RKO (cell line): ENCODE data around the gene EHD1.
"Not testable (repeated sequence)": the region's sequence is repeated elsewhere in the genome, so short reads cannot be mapped to it uniquely, and the experiment has no call there.

Source experiments
- DNase-seq: peaks from one replicate; pipeline ENCODE4 v3.0.0-alpha.2; 2016; ENCODE audit warnings: low spot score

The EHD1 gene

GRCh38 chr11:64856382-64857227, 21.8 kb downstream of the EHD1 start:
- DNase-seq: peak; percentile 76

DNA sequence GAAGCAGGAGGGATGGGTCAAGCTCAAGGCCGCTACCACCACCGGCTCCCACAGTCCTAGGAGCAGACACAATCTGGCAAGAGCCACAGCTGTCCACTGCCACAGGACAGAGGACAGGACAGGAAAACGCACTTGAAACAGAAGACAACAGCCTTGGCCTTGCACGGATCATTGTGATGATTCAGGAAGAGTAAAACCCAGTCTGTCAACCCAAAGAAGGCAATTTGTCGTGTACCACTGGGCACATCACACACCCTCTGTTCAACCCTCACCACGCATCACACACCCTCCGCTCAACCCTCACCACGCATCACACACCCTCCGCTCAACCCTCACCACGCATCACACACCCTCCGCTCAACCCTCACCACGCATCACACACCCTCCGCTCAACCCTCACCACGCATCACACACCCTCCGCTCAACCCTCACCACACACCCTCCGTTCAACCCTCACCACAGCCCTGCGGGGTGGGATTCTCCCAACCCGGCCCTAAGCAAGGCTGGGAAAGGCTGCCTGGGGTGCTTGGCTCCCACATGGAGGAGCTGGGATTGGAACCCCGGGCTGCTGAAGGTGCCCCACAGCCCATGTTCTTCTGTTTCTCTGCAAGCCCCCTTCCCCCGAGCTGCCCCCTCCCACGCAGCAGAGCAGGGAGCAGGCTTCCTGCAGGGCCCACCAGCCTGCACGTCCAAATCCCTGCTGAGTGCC, 22.7 kb downstream of the EHD1 start:
- no peak for DNase-seq

DNA sequence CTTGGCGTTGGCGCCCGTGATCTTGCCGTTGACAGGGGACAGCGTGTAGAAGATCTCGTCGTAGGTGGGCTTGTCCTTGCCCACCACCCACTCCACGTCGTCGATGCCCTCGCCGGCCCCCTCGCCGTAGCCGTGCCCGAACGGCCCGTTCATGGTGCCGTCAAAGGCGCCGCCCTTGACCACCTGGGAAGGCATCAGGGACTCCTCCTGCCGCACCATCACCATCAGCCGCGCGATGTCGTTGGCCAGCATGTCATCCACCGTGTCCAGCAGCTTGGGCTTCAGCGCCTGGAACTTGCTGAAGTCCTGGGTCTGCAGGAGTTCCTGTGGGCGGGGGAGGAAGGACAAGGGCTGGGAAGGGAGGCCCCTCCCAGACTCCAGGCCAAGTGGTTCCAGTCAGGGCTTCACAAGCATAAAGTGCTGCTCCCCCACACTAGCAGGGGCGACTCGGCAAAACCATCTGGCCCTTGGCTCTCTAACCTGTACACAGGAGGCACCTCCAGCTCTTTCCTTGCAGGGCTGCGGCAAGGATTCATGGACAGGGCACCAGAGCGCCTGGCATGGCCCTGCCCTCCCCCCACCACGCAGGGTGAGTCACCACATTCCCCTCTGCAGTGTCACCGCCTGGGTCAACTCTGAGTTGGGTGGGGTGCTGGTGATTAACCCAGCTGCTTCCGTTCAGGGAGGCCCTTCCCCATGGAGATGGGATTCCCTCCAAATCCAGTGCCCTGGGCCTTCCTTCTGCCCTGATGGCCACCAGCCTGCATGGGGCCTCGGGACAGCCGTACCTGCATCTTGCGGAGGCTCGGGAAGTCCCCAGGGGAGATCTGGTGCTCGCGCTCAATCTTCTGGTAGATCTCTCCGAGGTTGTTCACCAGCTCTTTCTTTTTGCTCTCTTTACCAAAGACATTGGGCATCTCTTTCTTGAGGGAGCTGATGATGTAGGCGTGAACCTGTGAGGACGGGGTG, 23.6 kb downstream of the EHD1 start:
- DNase-seq: peak; percentile 95

DNA sequence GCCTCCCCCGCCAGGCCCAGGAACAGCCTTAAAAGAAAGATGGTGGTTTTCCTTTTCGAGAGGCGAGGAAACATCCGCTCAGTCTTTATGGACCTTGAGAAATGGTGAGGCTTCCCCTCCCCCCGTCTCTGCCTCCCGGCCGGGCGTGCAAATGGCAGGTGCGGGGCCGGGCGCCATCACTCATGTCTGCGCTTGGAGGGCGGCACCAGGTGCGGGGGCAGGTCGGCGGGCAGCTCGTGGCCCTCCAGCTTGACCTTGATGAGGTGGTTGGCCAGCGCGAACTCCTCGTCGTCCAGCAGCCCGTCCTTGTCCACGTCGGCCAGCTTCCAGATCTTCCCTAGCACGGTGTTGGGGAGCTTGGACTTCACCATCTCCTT, 24.3 kb downstream of the EHD1 start:
- DNase-seq: no peak

DNA sequence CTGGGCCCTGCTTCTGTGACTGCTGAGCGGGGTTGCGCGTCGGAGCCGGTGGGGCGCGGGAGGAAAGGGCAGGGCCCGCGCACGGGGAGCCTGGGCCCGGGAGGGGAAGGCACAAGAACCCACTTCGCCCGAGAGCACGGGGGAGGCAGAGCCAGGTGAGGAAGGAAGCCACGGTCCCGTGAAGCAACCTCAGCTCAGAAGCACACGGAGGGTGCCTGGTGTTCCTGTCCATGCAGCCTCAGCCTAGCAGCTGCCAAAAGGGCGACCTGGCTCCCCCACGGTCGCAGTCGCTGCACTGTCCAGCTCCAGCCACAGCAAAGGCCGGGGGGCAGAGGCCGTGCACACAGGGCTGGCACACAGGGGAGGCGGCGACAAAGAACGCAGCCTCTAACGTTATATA, 24.7 kb downstream of the EHD1 start:
- DNase-seq: no peak

DNA sequence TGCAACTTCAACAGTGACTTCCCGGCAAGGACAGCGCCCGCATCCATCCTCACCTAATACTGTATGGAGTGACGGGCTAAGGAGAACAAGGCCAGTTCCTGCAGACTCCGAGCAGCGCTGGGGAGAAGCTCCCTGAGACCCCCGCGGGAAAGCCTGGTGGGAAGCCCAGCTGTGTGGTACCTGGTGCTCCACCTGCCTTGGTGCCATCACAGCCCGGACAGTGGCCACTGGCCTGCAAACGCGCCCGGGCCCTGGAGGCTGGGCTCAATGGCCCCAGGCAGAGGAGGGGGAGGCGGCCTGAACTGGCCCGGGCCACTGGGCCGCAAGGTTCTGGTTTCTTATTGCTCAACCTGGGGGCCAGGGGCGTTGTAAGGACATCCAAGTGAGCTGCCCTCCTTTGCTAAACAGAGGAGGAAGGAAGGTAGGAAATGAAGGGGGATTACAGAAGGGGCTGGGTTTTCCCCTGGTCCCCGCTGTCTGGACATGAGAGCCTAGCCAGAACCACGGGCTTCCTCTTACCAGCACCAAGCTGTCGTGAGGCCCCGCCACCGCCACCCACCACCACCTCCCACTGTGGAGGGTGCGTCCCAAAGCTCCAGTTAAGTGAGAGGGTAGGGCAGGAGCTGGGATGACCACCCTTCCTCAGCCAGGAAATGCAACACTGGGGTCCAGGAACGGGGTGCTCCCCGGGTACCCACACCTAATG, 25.5 kb downstream of the EHD1 start:
- no peak for DNase-seq

GRCh38 chr11:64851831-64852351, 26.5 kb downstream of the EHD1 start:
- no peak for DNase-seq

DNA sequence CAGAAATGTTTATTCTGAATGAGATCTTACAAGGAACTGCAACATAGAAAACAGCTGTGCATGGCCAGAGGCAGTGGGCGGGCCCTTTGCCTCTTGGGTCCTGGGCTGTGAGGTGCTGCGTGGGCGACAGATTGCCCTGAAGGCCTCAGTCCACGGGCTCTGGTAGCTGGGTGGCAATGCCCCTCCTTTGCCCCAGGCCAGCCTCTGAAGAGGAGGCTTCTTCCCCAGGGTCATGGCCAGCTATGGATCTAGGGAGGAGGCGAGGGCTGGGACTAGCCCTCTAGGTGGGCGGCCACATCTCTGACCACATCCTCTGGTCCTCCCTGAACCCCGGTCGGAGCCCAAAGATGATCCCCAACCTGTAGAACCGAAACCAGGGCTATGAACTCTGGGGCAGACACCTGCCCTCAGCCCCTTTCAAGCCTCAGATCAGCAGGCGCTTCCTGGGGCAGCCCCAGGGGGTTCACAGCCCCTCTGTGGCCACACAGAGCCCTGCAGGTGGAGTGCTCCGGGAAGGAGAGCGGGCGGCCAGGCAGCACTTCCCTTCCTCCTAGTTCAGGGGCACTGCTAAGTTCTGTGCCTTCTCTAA, 27.3 kb downstream of the EHD1 start:
- DNase-seq: no peak

GRCh38 chr11:64849598-64850356, 28.6 kb downstream of the EHD1 start:
- no peak for DNase-seq

GRCh38 chr11:64848826-64849597, 29.4 kb downstream of the EHD1 start:
- no peak for DNase-seq

DNA sequence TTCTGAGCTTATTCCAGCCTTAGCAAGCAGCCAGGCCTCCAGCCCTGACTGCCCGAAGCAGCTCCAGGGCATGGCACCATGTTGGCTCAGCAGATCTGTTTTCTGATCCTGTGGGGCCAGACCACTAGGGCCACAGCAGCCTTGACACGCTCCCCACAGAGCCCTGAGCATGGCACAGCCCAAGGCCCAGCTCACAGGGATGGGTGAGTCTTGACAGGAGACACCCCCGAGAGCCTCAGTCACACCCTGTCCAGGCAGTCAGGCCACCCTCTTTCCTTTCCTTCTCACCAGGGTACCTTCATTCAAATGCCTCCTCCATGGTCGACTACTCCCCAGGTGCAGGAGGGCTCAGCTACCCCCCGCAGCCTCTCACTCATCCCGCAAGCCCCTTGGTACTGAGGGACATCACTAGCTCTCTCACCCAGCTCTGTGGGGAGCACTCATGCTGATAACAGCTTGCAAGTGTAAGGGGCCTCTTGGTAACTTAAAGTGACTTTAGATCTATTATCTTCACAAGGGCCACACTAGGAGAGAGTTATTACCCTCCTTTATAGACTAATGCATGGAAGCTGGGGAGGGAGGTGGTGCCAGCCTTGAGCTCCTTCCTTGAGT, 30.1 kb downstream of the EHD1 start:
- DNase-seq: no peak

- peak; percentile 92 for DNase-seq
These were observed 31.3 kb downstream of the EHD1 start for GRCh38 chr11:64846998-64847666.

DNA sequence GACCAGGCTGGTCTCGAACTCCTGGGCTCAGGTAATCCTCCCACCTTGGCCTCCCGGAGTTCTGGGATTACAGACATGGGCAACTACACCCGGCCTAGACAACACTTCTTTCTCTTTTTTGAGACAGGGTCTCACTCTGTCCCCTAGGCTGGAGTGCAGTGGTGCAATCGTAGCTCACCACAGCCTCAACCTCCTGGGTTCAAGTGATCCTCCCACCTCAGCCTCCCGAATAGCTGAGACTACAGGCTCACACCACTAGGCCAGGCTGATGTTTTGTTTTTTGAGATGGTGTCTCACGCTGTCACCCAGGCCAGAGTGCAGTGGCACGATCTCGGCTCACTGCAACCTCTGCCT, 32.7 kb downstream of the EHD1 start:
- DNase-seq: not testable (repeated sequence)

DNA sequence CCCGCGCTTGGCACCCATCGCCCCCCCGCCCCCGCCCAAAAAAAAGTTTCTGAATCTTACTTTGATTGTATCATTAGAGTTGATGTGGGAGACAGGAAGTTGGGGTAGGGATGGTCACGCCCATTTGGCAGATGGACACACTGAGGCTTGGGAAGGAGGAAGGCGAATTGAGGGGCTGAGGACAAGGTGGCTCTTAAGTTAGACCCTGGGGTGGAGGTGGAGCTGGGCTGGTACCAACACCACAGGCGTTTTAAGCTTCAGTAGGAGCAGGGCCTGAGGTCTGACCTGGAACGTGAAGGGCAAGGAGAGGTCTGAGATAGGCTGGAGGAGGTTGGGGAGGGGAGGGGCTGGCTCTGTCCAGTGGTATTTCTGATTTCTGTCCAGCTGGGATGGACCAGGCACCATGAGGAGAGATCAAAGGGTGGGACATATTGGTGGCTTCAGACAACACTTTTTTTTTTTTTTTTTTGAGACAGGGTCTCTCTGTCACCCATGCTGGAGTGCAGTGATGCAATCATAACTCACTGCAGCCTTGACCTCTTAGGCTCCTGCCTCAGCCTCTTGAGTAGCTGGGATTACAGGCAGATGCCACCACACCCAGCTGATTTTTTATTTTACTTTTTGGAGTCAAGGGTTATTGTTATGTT, 33.2 kb downstream of the EHD1 start:
- DNase-seq: no peak

DNA sequence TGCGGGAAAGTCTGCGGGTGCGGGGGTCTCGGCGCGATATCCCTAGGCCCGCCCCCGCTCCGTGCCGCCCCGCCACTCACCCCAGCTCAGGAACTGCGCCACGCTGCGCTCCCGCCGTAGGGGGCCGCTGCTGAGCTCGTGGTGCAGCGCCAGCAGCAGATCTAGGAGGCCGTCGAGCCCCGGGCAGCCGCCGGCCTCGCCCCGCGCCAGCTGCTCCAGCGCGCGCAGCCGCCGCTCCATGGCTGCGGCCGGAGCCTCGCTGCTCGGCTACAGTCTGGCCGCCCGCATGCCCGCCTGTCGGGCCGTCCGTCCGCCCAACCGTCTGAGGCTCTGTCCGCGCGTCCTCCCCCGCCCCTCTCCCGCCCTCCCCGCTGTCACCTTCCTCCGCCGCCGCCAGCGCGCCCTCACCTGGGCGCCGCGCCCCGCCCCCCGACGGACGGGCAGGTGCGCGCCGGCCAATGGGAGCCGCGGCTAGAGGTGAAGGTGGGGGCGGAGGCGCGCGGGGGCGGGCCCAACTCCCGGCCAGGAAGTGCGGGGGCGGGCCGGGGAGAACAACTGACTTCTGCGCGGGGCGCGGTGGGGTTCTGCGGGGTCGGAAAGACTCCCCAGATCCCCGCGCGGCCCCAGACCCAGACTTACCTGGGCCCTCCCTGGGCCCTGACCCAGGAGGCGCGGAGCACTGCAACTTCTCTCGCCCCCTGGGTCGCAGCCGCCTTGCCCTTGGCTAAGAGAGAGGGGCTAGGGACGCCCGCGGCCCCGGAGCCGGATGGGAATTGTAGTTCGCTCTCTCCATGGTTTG, 33.9 kb downstream of the EHD1 start, which contains the start of gene CDC42BPG:
TSS of gene CDC42BPG (minus strand) at position 324 of the 799 bp plus-strand sequence. CDS start at position 240, 84 bp downstream.
- peak; percentile 73 for DNase-seq

DNA sequence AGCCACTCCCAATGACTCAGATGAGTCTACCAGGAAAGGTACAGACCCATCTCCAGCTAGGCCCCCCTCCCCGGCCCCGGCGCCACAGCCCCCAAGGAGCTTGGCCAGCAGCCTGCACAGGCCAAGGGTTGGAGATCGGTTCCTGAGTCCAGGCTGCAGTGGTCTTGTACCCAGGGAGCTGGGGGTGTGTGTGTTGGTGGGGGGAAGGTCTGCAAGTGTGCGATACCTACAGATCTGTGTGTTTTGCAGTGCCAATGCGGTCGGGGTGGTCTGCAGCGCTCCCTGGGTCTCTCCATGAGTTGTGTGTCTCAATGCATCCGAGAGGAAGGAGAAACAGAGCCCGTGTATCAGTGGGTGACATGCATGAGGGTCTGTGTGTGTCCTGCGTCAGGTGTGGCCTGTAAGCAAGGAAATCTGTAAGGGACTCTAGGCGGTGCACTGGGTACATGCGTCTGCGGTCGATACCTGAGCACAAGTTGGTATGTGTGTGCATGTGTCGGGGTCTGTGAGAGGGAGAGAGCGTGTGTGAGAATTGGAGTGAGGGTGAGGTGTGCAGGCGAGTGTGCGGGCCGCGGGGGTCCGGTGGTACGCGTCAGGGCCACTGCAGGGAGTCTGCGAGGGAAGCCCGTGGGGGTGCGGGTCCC, 34.6 kb downstream of the EHD1 start:
- no peak for DNase-seq
